ENCODE measurements around the gene SLC28A2. TPM values are rescaled to one million over a fixed set of nuclear protein-coding genes. Genes with fewer than 3 reads are reported as not detected.

SLC28A2 gene
- total RNA-seq, 1 experiment from 2014 or later, result not detected

- H3K4me2 ChIP-seq (ENCODE audit: low read length), result no peak overlapping the region
- no TSS peak for BruUV-seq (replicated peaks)
- no peak overlapping the region for H3K9ac ChIP-seq (ENCODE audit: low read length)
- TF ChIP-seq EZH2 (IDR thresholded peaks at IDR 0.05; ENCODE audit: low read length, unreplicated experiment) (no peak), CTCF (conservative IDR thresholded peaks at IDR 0.05; ENCODE audit: low read depth, low read length) (no peak), EZH2phosphoT487 (IDR thresholded peaks at IDR 0.05; ENCODE audit: borderline replicate concordance, low read length) (no peak)
- no peak for ATAC-seq
- no peaks in the 10 kb centered on the region for H4K20me1 ChIP-seq (ENCODE audit: low read length)
- peak; percentile 55 for DNase-seq
- H3K36me3 ChIP-seq (ENCODE audit: low read depth, low read length), result no peaks in the 10 kb centered on the region
- no peaks in the 10 kb centered on the region for H3K79me2 ChIP-seq (ENCODE audit: low read length)
- no peaks in the 10 kb centered on the region for H3K4me1 ChIP-seq (ENCODE audit: insufficient read depth, low read length)
- H2AFZ ChIP-seq (ENCODE audit: low read length), result no peak overlapping the region
- H3K9me2 ChIP-seq (replicated peaks; ENCODE audit: low read length), result no peaks in the 10 kb centered on the region
- ChIA-PET POLR2A (ENCODE audit: unreplicated experiment) (no interaction called here), CTCF (interaction anchor here (0.6 kb wide), 1 partner anchor 81 kb away, joined by 3 read pairs; no protein-coding TSS in a partner anchor)
- intact Hi-C loops (cut with micrococcal nuclease), result no loop called here
- no peaks in the 10 kb centered on the region for H3F3A ChIP-seq (ENCODE audit: low read length, unreplicated experiment)
- H3K4me3 ChIP-seq (ENCODE audit: low read length), result no peak overlapping the region
- H3K27me3 ChIP-seq (ENCODE audit: low read length), result no peaks in the 10 kb centered on the region
- no peaks in the 10 kb centered on the region for H3K9me3 ChIP-seq (ENCODE audit: low read length)
- H3K27ac ChIP-seq (ENCODE audit: low read length), result no peak overlapping the region
Observed at GRCh38 chr15:45230245-45230965, 21.6 kb upstream of the SLC28A2 start.

- no peak overlapping the region for H3K9ac ChIP-seq (ENCODE audit: low read length)
- no peaks in the 10 kb centered on the region for H3K27me3 ChIP-seq (ENCODE audit: low read length)
- H3K79me2 ChIP-seq (ENCODE audit: low read length), result no peaks in the 10 kb centered on the region
- no peaks in the 10 kb centered on the region for H4K20me1 ChIP-seq (ENCODE audit: low read length)
- H3K9me3 ChIP-seq (ENCODE audit: low read length), result no peaks in the 10 kb centered on the region
- no peak for TF ChIP-seq CTCF (conservative IDR thresholded peaks at IDR 0.05; ENCODE audit: low read depth, low read length)
- no peak for TF ChIP-seq EZH2 (IDR thresholded peaks at IDR 0.05; ENCODE audit: low read length, unreplicated experiment)
- TF ChIP-seq EZH2phosphoT487 (IDR thresholded peaks at IDR 0.05; ENCODE audit: borderline replicate concordance, low read length), result no peak
- intact Hi-C loops (cut with micrococcal nuclease), result no loop called here
- no peak overlapping the region for H3K4me3 ChIP-seq (ENCODE audit: low read length)
- H2AFZ ChIP-seq (ENCODE audit: low read length), result no peak overlapping the region
- ChIA-PET POLR2A (ENCODE audit: unreplicated experiment) (no interaction called here), CTCF (no interaction called here)
- no peaks in the 10 kb centered on the region for H3K36me3 ChIP-seq (ENCODE audit: low read depth, low read length)
- no peaks in the 10 kb centered on the region for H3K9me2 ChIP-seq (replicated peaks; ENCODE audit: low read length)
- H3K4me1 ChIP-seq (ENCODE audit: insufficient read depth, low read length), result no peaks in the 10 kb centered on the region
- no TSS peak for BruUV-seq (replicated peaks)
- no peak for DNase-seq
- H3F3A ChIP-seq (ENCODE audit: low read length, unreplicated experiment), result no peaks in the 10 kb centered on the region
- H3K27ac ChIP-seq (ENCODE audit: low read length), result no peak overlapping the region
- H3K4me2 ChIP-seq (ENCODE audit: low read length), result no peak overlapping the region
- no peak for ATAC-seq
Observed at GRCh38 chr15:45231132-45231531, 20.9 kb upstream of the SLC28A2 start.

GRCh38 chr15:45231864-45232562 lies 20.0 kb upstream of the SLC28A2 start:
- no peaks in the 10 kb centered on the region for H3K9me2 ChIP-seq (replicated peaks; ENCODE audit: low read length)
- no peak for DNase-seq
- no peaks in the 10 kb centered on the region for H3K36me3 ChIP-seq (ENCODE audit: low read depth, low read length)
- no peaks in the 10 kb centered on the region for H4K20me1 ChIP-seq (ENCODE audit: low read length)
- ChIA-PET POLR2A (ENCODE audit: unreplicated experiment) (no interaction called here), CTCF (no interaction called here)
- H3K4me2 ChIP-seq (ENCODE audit: low read length), result no peak overlapping the region
- H3K9ac ChIP-seq (ENCODE audit: low read length), result no peak overlapping the region
- ATAC-seq, result no peak
- no peak overlapping the region for H3K27ac ChIP-seq (ENCODE audit: low read length)
- H3K79me2 ChIP-seq (ENCODE audit: low read length), result no peaks in the 10 kb centered on the region
- no peaks in the 10 kb centered on the region for H3K4me1 ChIP-seq (ENCODE audit: insufficient read depth, low read length)
- intact Hi-C loops (cut with micrococcal nuclease), result no loop called here
- no peaks in the 10 kb centered on the region for H3K9me3 ChIP-seq (ENCODE audit: low read length)
- no peaks in the 10 kb centered on the region for H3F3A ChIP-seq (ENCODE audit: low read length, unreplicated experiment)
- TF ChIP-seq EZH2phosphoT487 (IDR thresholded peaks at IDR 0.05; ENCODE audit: borderline replicate concordance, low read length) (no peak), CTCF (conservative IDR thresholded peaks at IDR 0.05; ENCODE audit: low read depth, low read length) (no peak), EZH2 (IDR thresholded peaks at IDR 0.05; ENCODE audit: low read length, unreplicated experiment) (no peak)
- H3K27me3 ChIP-seq (ENCODE audit: low read length), result no peaks in the 10 kb centered on the region
- no peak overlapping the region for H3K4me3 ChIP-seq (ENCODE audit: low read length)
- BruUV-seq (replicated peaks), result no TSS peak
- no peak overlapping the region for H2AFZ ChIP-seq (ENCODE audit: low read length)

Data from PC-3 (cell line).